ENCODE results near the gene MIF4GD. TPM values are rescaled to one million over a fixed set of nuclear protein-coding genes. Genes with fewer than 3 reads are reported as not detected.

MIF4GD gene
- total RNA-seq, 1 donor from 2014 or later: 12.8 TPM

GRCh38 chr17:75231741-75232464 lies 39.1 kb downstream of the MIF4GD start:
- DNase-seq: no peak

- no peak for DNase-seq
Measured at GRCh38 chr17:75231071-75231470, 40.0 kb downstream of the MIF4GD start.

GRCh38 chr17:75228847-75229246 lies 42.2 kb downstream of the MIF4GD start:
- peak; percentile 30 for DNase-seq

- DNase-seq: no peak
Measured at GRCh38 chr17:75228305-75228704, 42.7 kb downstream of the MIF4GD start.

GRCh38 chr17:75227729-75228128 lies 43.3 kb downstream of the MIF4GD start:
- no peak for DNase-seq

- DNase-seq: no peak
Measured at GRCh38 chr17:75225016-75225415, 46.0 kb downstream of the MIF4GD start.

- no peak for DNase-seq
Measured at GRCh38 chr17:75219815-75220214, 51.2 kb downstream of the MIF4GD start.

- no peak for DNase-seq
Measured at GRCh38 chr17:75218131-75218530, 52.9 kb downstream of the MIF4GD start.

Other genes starting within 250 kb of the MIF4GD start
- 214 and 256 TPM in 2 replicates for gene ATP5PD, start 224.3 kb downstream of the MIF4GD start, total RNA-seq
- 17.4 and 22.8 TPM in 2 replicates for gene KCTD2, start 224.0 kb downstream of the MIF4GD start, total RNA-seq
- 11.4 and 17.1 TPM in 2 replicates for gene SLC16A5, start 183.3 kb downstream of the MIF4GD start, total RNA-seq
- gene ARMC7, start 161.3 kb downstream of the MIF4GD start, total RNA-seq: 3.1 and 3.9 TPM in 2 replicates
- gene NT5C, start 139.5 kb downstream of the MIF4GD start, total RNA-seq: 48.8 and 51.9 TPM in 2 replicates
- 120 and 160 TPM in 2 replicates for gene JPT1, start 116.7 kb downstream of the MIF4GD start, total RNA-seq
- 116 and 134 TPM in 2 replicates for gene SUMO2, start 88.3 kb downstream of the MIF4GD start, total RNA-seq
- gene NUP85, start 65.6 kb downstream of the MIF4GD start, total RNA-seq: 37.6 and 41.5 TPM in 2 replicates
- 11.9 and 26.4 TPM in 2 replicates for gene GGA3, start 9.6 kb downstream of the MIF4GD start, total RNA-seq
- 63.2 and 73.5 TPM in 2 replicates for gene MRPS7, start 9.4 kb downstream of the MIF4GD start, total RNA-seq
- 10.3 and 13.1 TPM in 2 replicates for gene SLC25A19, start 18.2 kb upstream of the MIF4GD start, total RNA-seq
- 91.2 and 124 TPM in 2 replicates for gene GRB2, start 134.4 kb upstream of the MIF4GD start, total RNA-seq
- 50.4 and 70.6 TPM in 2 replicates for gene TMEM94, start 185.4 kb upstream of the MIF4GD start, total RNA-seq
- 12.1 and 30.4 TPM in 2 replicates for gene CASKIN2, start 244.3 kb upstream of the MIF4GD start, total RNA-seq
- gene TSEN54, start 245.3 kb upstream of the MIF4GD start, total RNA-seq: 14.5 and 16.8 TPM in 2 replicates

Measured in dermis blood vessel endothelial cell (primary cell).